HUES64 (cell line): Measurements from ENCODE around the gene PAIP1.
"Not testable (repeated sequence)": the region's sequence is repeated elsewhere in the genome, so short reads cannot be mapped to it uniquely, and the experiment has no call there.

Experiments used
- H3K27ac ChIP-seq: 2 replicates; pipeline ENCODE4 v1.7.0; 2013; ENCODE audit warnings: low read depth, low read length, inconsistent platforms
- H3K27me3 ChIP-seq: 2 replicates; pipeline ENCODE4 v1.6.1; 2013; ENCODE audit warnings: mild to moderate bottlenecking, low read length; ENCODE audit not compliant: insufficient read depth
- H3K36me3 ChIP-seq: 2 replicates; pipeline ENCODE4 v1.6.1; 2013; ENCODE audit warnings: mild to moderate bottlenecking, low read length; ENCODE audit not compliant: insufficient read depth
- H3K4me1 ChIP-seq: 2 replicates; pipeline ENCODE4 v1.6.1; 2013; ENCODE audit warnings: mild to moderate bottlenecking, low read length, moderate library complexity; ENCODE audit not compliant: insufficient read depth
- H3K4me3 ChIP-seq: 2 replicates; pipeline ENCODE4 v1.5.1; 2013; ENCODE audit warnings: mild to moderate bottlenecking, low read length, moderate library complexity
- H3K9ac ChIP-seq: 2 replicates; pipeline ENCODE4 v1.6.1; 2013; ENCODE audit warnings: mild to moderate bottlenecking, low read depth, low read length
- H3K9me3 ChIP-seq: 2 replicates; pipeline ENCODE4 v1.6.1; 2013; ENCODE audit warnings: low read depth, low read length; ENCODE audit not compliant: insufficient read depth
- WGBS: fragments of 150-250, 120-280 bp; methylation state at CpG from one replicate; pipeline ENCODE4 v1.1.7; 2013; ENCODE audit warnings: missing lambda C conversion rate; 5-methylcytosine and 5-hydroxymethylcytosine counted together

PAIP1 gene

GRCh38 chr5:43553381-43553780 lies 3.5 kb downstream of the PAIP1 start:
- Histone ChIP-seq H3K4me1 (peaks cover 27% of the 10 kb centered on the region; the same call in 1 of the 2 replicates), H3K9ac (no peak overlapping the region), H3K36me3 (peaks cover 70% of the 10 kb centered on the region), H3K4me3 (peak overlapping the region; percentile 97; the same call in 1 of the 2 replicates), H3K27me3 (no peaks in the 10 kb centered on the region), H3K9me3 (no peaks in the 10 kb centered on the region), H3K27ac (no peak overlapping the region)
- WGBS, result 67% methylated on average over 2 of the region's 2 CpGs

- H3K4me1 ChIP-seq, result peaks cover 27% of the 10 kb centered on the region; the same call in 1 of the 2 replicates
Measured at GRCh38 chr5:43551731-43552130, 5.1 kb downstream of the PAIP1 start.

GRCh38 chr5:43549272-43549671 lies 7.6 kb downstream of the PAIP1 start:
- H3K36me3 ChIP-seq, result peaks cover 96% of the 10 kb centered on the region
- not testable (repeated sequence) for H3K27me3 ChIP-seq, H3K4me3 ChIP-seq, H3K27ac ChIP-seq, H3K9me3 ChIP-seq, H3K9ac ChIP-seq
- peaks cover 13% of the 10 kb centered on the region; the same call in 1 of the 2 replicates for H3K4me1 ChIP-seq
- 97% methylated on average over 8 of the region's 8 CpGs for WGBS

More at GRCh38 chr5:43551731-43552130, 5.1 kb downstream of the PAIP1 start:
- Histone ChIP-seq H3K9me3 (no peaks in the 10 kb centered on the region), H3K27ac (no peak overlapping the region), H3K4me3 (no peak overlapping the region), H3K36me3 (peaks cover 87% of the 10 kb centered on the region), H3K9ac (no peak overlapping the region), H3K27me3 (no peaks in the 10 kb centered on the region)
- WGBS, result 98% methylated on average over 2 of the region's 2 CpGs

- Histone ChIP-seq H3K36me3 (peaks cover 96% of the 10 kb centered on the region), H3K9me3 (no peaks in the 10 kb centered on the region), H3K9ac (no peak overlapping the region), H3K27ac (no peak overlapping the region), H3K4me3 (no peak overlapping the region), H3K4me1 (peaks cover 4% of the 10 kb centered on the region; the same call in 1 of the 2 replicates), H3K27me3 (no peaks in the 10 kb centered on the region)
- WGBS, result 97% methylated on average over 5 of the region's 5 CpGs
Measured at GRCh38 chr5:43548358-43548757, 8.5 kb downstream of the PAIP1 start.

GRCh38 chr5:43547532-43547931 lies 9.3 kb downstream of the PAIP1 start:
- no peaks in the 10 kb centered on the region for H3K9me3 ChIP-seq
- H3K9ac ChIP-seq, result no peak overlapping the region
- H3K4me1 ChIP-seq, result peaks cover 4% of the 10 kb centered on the region; the same call in 1 of the 2 replicates
- WGBS, result 93% methylated on average over 2 of the region's 2 CpGs
- H3K36me3 ChIP-seq, result peaks cover 96% of the 10 kb centered on the region
- no peak overlapping the region for H3K27ac ChIP-seq
- no peak overlapping the region for H3K4me3 ChIP-seq
- no peaks in the 10 kb centered on the region for H3K27me3 ChIP-seq

- H3K9ac ChIP-seq, result no peak overlapping the region
- H3K4me1 ChIP-seq, result no peaks in the 10 kb centered on the region
- peaks cover 98% of the 10 kb centered on the region for H3K36me3 ChIP-seq
- H3K9me3 ChIP-seq, result no peaks in the 10 kb centered on the region
- H3K27ac ChIP-seq, result no peak overlapping the region
- no peaks in the 10 kb centered on the region for H3K27me3 ChIP-seq
- H3K4me3 ChIP-seq, result no peak overlapping the region
Measured at GRCh38 chr5:43543434-43543833, 13.4 kb downstream of the PAIP1 start.

- Histone ChIP-seq H3K36me3 (peaks cover 98% of the 10 kb centered on the region), H3K27me3 (no peaks in the 10 kb centered on the region), H3K4me3 (no peak overlapping the region), H3K27ac (no peak overlapping the region), H3K9me3 (no peaks in the 10 kb centered on the region), H3K4me1 (no peaks in the 10 kb centered on the region), H3K9ac (no peak overlapping the region)
- 95% methylated on average over 3 of the region's 6 CpGs for WGBS
Measured at GRCh38 chr5:43540746-43541145, 16.1 kb downstream of the PAIP1 start.

GRCh38 chr5:43536972-43537371 lies 19.9 kb downstream of the PAIP1 start:
- no peak overlapping the region for H3K4me3 ChIP-seq
- peaks cover 99% of the 10 kb centered on the region for H3K36me3 ChIP-seq
- no peak overlapping the region for H3K9ac ChIP-seq
- no peak overlapping the region for H3K27ac ChIP-seq
- no peaks in the 10 kb centered on the region for H3K9me3 ChIP-seq
- no peaks in the 10 kb centered on the region for H3K4me1 ChIP-seq
- no peaks in the 10 kb centered on the region for H3K27me3 ChIP-seq

GRCh38 chr5:43533646-43534045 lies 23.2 kb downstream of the PAIP1 start:
- H3K9me3 ChIP-seq, result no peaks in the 10 kb centered on the region
- no peak overlapping the region for H3K27ac ChIP-seq
- H3K27me3 ChIP-seq, result no peaks in the 10 kb centered on the region
- no peaks in the 10 kb centered on the region for H3K4me1 ChIP-seq
- peaks cover 100% of the 10 kb centered on the region for H3K36me3 ChIP-seq
- whole genome bisulfite sequencing, result 93% methylated on average over 2 of the region's 2 CpGs
- H3K4me3 ChIP-seq, result no peak overlapping the region
- H3K9ac ChIP-seq, result no peak overlapping the region

GRCh38 chr5:43530648-43531047 lies 26.2 kb downstream of the PAIP1 start:
- Histone ChIP-seq H3K27me3 (no peaks in the 10 kb centered on the region), H3K27ac (no peak overlapping the region), H3K9ac (no peak overlapping the region), H3K4me3 (no peak overlapping the region), H3K36me3 (peaks cover 95% of the 10 kb centered on the region), H3K9me3 (no peaks in the 10 kb centered on the region), H3K4me1 (no peaks in the 10 kb centered on the region)
- 97% methylated on average over 2 of the region's 2 CpGs for WGBS

GRCh38 chr5:43523662-43524072 lies 33.2 kb downstream of the PAIP1 start:
- Histone ChIP-seq H3K4me3 (no peak overlapping the region), H3K9me3 (peaks cover 3% of the 10 kb centered on the region; the same call in 1 of the 2 replicates), H3K9ac (no peak overlapping the region), H3K4me1 (no peaks in the 10 kb centered on the region), H3K27me3 (no peaks in the 10 kb centered on the region), H3K27ac (no peak overlapping the region), H3K36me3 (peaks cover 35% of the 10 kb centered on the region)
- WGBS, result 89% methylated on average over 2 of the region's 2 CpGs

GRCh38 chr5:43520615-43521014 lies 36.3 kb downstream of the PAIP1 start:
- peaks cover 9% of the 10 kb centered on the region for H3K36me3 ChIP-seq
- no peak overlapping the region for H3K27ac ChIP-seq
- WGBS, result 97% methylated on average over 1 of the region's 1 CpG
- H3K27me3 ChIP-seq, result no peaks in the 10 kb centered on the region; the same call in 1 of the 2 replicates
- H3K4me3 ChIP-seq, result no peak overlapping the region
- H3K9me3 ChIP-seq, result peaks cover 3% of the 10 kb centered on the region; the same call in 1 of the 2 replicates
- peaks cover 4% of the 10 kb centered on the region; the same call in 1 of the 2 replicates for H3K4me1 ChIP-seq
- H3K9ac ChIP-seq, result no peak overlapping the region
